ENCODE measurements around the gene KCNH5.
"Not testable (repeated sequence)": the region's sequence is repeated elsewhere in the genome, so short reads cannot be mapped to it uniquely, and the experiment has no call there.

KCNH5 gene

GRCh38 chr14:62824086-62824485 is 221.2 kb downstream of the KCNH5 start:
- DNase-seq (ENCODE audit: low read depth): no peak
- H3K4me3 ChIP-seq (replicated peaks; ENCODE audit: low read depth, low read length): no peak overlapping the region
- no peak for TF ChIP-seq CTCF (IDR thresholded peaks at IDR 0.05; ENCODE audit: low read length, missing control alignments)

- peak; percentile 1 for DNase-seq (ENCODE audit: low read depth)
- H3K4me3 ChIP-seq (replicated peaks; ENCODE audit: low read depth, low read length): no peak overlapping the region
- no peak for TF ChIP-seq CTCF (IDR thresholded peaks at IDR 0.05; ENCODE audit: low read length, missing control alignments)
These were observed 225.3 kb downstream of the KCNH5 start for GRCh38 chr14:62819931-62820330.

GRCh38 chr14:62807636-62808035 is 237.6 kb downstream of the KCNH5 start:
- no peak for DNase-seq (ENCODE audit: low read depth)
- H3K4me3 ChIP-seq (replicated peaks; ENCODE audit: low read depth, low read length): no peak overlapping the region
- TF ChIP-seq CTCF (IDR thresholded peaks at IDR 0.05; ENCODE audit: low read length, missing control alignments): no peak

GRCh38 chr14:62800577-62800976 is 244.7 kb downstream of the KCNH5 start:
- TF ChIP-seq CTCF (IDR thresholded peaks at IDR 0.05; ENCODE audit: low read length, missing control alignments): no peak
- no peak overlapping the region for H3K4me3 ChIP-seq (replicated peaks; ENCODE audit: low read depth, low read length)
- no peak for DNase-seq (ENCODE audit: low read depth)

GRCh38 chr14:62796431-62796830 is 248.8 kb downstream of the KCNH5 start:
- no peak overlapping the region for H3K4me3 ChIP-seq (replicated peaks; ENCODE audit: low read depth, low read length)
- DNase-seq (ENCODE audit: low read depth): no peak
- no peak for TF ChIP-seq CTCF (IDR thresholded peaks at IDR 0.05; ENCODE audit: low read length, missing control alignments)

- no peak for DNase-seq (ENCODE audit: low read depth)
- no peak overlapping the region for H3K4me3 ChIP-seq (replicated peaks; ENCODE audit: low read depth, low read length)
- TF ChIP-seq CTCF (IDR thresholded peaks at IDR 0.05; ENCODE audit: low read length, missing control alignments): no peak
These were observed 252.7 kb downstream of the KCNH5 start for GRCh38 chr14:62792578-62792977.

GRCh38 chr14:62781328-62781727 is 263.9 kb downstream of the KCNH5 start:
- not testable (repeated sequence) for DNase-seq (ENCODE audit: low read depth); H3K4me3 ChIP-seq (replicated peaks; ENCODE audit: low read depth, low read length)

- no peak overlapping the region for H3K4me3 ChIP-seq (replicated peaks; ENCODE audit: low read depth, low read length)
- DNase-seq (ENCODE audit: low read depth): peak; percentile 20
- no peak for TF ChIP-seq CTCF (IDR thresholded peaks at IDR 0.05; ENCODE audit: low read length, missing control alignments)
These were observed 266.4 kb downstream of the KCNH5 start for GRCh38 chr14:62778852-62779251.

Data from fibroblast of pulmonary artery (primary cell).